HFFc6 (cell line): ENCODE results near the gene MTERF4. TPM values are rescaled to one million over a fixed set of nuclear protein-coding genes. Genes with fewer than 3 reads are reported as not detected.

Experiments used
- DNase-seq: peaks from one replicate; pipeline ENCODE4 v3.0.0-alpha.2; 2018
- H3K27ac Mint-ChIP-seq: 2 replicates; pipeline ENCODE4 v1.8.0; 2020; ENCODE audit warnings: mild to moderate bottlenecking, mixed read lengths
- H3K27me3 Mint-ChIP-seq: 2 replicates; pipeline ENCODE4 v1.8.0; 2021; ENCODE audit warnings: mild to moderate bottlenecking, moderate library complexity, mixed read lengths; ENCODE audit not compliant: insufficient read depth
- H3K36me3 Mint-ChIP-seq: 2 replicates; pipeline ENCODE4 v1.8.0; 2021; ENCODE audit warnings: low read depth, mixed read lengths
- H3K4me1 Mint-ChIP-seq: 2 replicates; pipeline ENCODE4 v1.8.0; 2020; ENCODE audit warnings: low read depth, mixed read lengths
- H3K4me3 Mint-ChIP-seq: 2 replicates; pipeline ENCODE4 v1.8.0; 2020; ENCODE audit warnings: mild to moderate bottlenecking, moderate library complexity, mixed read lengths
- H3K9me3 Mint-ChIP-seq: 2 replicates; pipeline ENCODE4 v1.8.0; 2020; ENCODE audit warnings: mild to moderate bottlenecking, mixed read lengths
- total RNA-seq, 6 experiments: library from RNA; stranded (reverse); fragmentation: NEBNext Ultra II Directional; extraction: Animal tissue kit (Norgen Biotek cat#: 25700); gene quantifications; 2 replicates in 1 of 6; 3 replicates in 5 of 6; pipeline ENCODE4 v1.2.3, GENCODE V29; 2021
- TF ChIP-seq, protein P1 (sequence below): fragments of 200-600 bp; sonication (generic); IDR thresholded peaks from 2 replicates; pipeline ENCODE4 v1.5.0; 2021; ENCODE audit warnings: antibody characterized with exemption, mild to moderate bottlenecking

The MTERF4 gene
- total RNA-seq, 6 experiments from 2014 or later: 17.2 to 20.6 (median 17.9) TPM

DNA sequence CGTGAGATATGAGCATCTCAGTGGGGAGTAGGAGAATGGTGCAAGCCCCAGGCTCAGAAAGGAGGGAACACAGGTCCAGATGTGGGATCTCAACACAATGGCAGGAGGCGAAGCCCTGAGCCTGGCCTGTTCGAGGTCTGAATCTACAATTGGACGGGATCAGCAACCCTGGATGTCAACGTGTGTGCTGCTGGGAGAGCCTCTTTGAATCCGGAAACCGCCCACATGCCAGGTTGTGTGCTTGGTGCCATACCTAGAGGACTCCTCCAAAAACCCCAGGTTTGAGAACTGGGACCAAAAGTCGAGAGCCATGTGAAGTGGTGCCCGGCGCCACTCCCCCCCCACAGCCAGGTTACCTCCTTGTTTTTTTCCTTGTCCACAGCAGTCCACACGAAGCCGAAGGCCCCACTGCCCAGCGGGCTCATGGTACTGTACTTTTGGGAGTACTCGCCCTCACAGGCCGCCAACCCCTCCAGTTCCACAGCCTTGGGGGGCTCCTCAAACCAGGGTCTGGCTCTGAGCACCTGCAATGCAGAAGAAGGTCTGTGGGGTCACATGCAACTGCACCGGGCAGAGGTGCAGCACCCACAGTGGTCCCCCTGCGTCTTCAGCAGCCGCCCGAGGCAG is 20.4 kb upstream of the MTERF4 start:
- H3K27me3 Mint-ChIP-seq: no peaks in the 10 kb centered on the region
- TF ChIP-seq, protein P1, sequence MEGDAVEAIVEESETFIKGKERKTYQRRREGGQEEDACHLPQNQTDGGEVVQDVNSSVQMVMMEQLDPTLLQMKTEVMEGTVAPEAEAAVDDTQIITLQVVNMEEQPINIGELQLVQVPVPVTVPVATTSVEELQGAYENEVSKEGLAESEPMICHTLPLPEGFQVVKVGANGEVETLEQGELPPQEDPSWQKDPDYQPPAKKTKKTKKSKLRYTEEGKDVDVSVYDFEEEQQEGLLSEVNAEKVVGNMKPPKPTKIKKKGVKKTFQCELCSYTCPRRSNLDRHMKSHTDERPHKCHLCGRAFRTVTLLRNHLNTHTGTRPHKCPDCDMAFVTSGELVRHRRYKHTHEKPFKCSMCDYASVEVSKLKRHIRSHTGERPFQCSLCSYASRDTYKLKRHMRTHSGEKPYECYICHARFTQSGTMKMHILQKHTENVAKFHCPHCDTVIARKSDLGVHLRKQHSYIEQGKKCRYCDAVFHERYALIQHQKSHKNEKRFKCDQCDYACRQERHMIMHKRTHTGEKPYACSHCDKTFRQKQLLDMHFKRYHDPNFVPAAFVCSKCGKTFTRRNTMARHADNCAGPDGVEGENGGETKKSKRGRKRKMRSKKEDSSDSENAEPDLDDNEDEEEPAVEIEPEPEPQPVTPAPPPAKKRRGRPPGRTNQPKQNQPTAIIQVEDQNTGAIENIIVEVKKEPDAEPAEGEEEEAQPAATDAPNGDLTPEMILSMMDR: no peak
- DNase-seq: no peak
- no peak overlapping the region for H3K27ac Mint-ChIP-seq
- H3K9me3 Mint-ChIP-seq: peaks cover 10% of the 10 kb centered on the region
- no peak overlapping the region for H3K4me3 Mint-ChIP-seq
- peaks cover 6% of the 10 kb centered on the region; the same call in 1 of the 2 replicates for H3K4me1 Mint-ChIP-seq
- H3K36me3 Mint-ChIP-seq: peaks cover 19% of the 10 kb centered on the region

DNA sequence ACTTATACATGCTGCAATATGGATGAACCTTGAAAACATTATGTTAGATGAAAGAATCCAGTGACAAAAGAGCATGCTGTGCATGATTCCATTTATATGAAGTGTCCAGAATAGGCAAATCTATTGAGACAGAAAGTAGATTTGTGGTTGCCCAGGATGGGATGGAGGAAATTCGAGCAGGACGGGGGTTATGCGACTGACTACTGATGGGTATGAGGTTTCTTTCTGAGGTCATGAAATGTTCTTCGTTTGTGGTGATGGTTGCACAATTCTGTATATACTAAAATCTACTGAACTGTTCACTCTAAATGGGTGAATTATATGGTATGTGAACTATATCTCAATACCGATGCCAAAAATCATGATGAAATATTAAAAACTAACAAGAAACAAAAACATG is 18.9 kb upstream of the MTERF4 start:
- Mint-ChIP-seq H3K27me3 (no peaks in the 10 kb centered on the region; the same call in 1 of the 2 replicates), H3K4me3 (no peak overlapping the region), H3K27ac (no peak overlapping the region), H3K9me3 (peaks cover 10% of the 10 kb centered on the region), H3K36me3 (peaks cover 24% of the 10 kb centered on the region), H3K4me1 (peaks cover 6% of the 10 kb centered on the region; the same call in 1 of the 2 replicates)
- TF ChIP-seq, protein P1: no peak
- DNase-seq: no peak

DNA sequence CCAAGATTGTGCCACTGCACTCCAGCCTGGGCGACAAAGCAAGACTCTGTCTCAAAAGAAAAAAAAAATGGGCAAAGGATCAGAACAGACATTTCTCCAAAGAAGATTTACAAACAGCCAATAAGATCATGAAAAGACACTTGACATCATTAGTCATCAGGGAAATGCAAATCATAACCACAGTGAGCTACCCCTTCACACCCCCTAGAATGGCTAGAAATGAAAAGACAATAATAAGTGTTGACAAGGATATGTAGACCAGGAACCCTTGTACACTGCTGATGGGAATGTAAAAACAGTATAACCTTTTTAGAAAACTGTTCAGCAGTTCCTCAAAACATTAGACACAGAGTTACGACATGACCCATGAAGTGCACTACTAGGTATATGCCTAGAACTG is 18.4 kb upstream of the MTERF4 start:
- H3K4me1 Mint-ChIP-seq: peaks cover 6% of the 10 kb centered on the region; the same call in 1 of the 2 replicates
- DNase-seq: no peak
- no peaks in the 10 kb centered on the region; the same call in 1 of the 2 replicates for H3K27me3 Mint-ChIP-seq
- H3K36me3 Mint-ChIP-seq: peaks cover 24% of the 10 kb centered on the region
- peaks cover 10% of the 10 kb centered on the region for H3K9me3 Mint-ChIP-seq
- TF ChIP-seq, protein P1: no peak
- H3K4me3 Mint-ChIP-seq: no peak overlapping the region
- H3K27ac Mint-ChIP-seq: no peak overlapping the region

DNA sequence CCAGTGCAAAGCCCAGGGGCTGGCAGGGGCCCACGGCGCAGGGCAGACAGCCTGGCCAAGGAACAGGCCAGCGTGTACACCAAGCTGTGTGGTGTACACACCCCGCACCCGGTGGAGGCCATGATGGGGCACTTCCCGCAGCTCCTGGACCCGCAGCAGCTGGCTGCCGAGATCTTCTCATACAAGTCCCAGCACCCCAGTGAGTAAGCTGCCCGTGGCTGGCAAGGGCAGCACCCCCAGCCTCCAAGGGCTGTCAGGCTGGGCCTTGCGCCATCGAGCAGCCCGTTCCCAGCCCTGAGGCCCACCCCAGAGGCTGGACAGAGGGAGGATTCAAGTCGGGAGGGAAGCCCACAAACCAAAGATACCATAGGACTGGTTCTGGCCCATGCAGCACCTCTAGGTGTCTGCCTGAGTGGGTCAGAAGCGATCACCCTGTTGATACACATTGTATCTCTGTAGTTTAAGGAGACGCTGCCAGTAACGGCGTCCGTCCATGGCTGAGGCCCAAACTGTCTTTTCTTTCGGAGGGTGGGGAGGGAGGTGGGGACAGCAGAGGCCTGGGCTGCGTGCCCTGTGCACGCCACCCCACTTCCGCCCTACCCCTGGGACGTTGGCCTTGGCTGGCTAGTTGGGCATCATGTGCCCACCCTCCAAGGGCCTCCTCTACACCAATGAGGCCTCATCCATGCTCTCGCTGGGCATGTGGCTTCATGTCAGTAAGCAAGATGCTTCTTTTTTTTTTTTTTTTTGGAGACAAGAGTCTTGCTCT is 16.8 kb upstream of the MTERF4 start:
- Mint-ChIP-seq H3K27me3 (no peaks in the 10 kb centered on the region; the same call in 1 of the 2 replicates), H3K36me3 (peaks cover 24% of the 10 kb centered on the region)

More for the DNA sequence above, 16.8 kb upstream of the MTERF4 start:
- H3K4me1 Mint-ChIP-seq: peaks cover 6% of the 10 kb centered on the region; the same call in 1 of the 2 replicates
- TF ChIP-seq, protein P1: no peak
- H3K9me3 Mint-ChIP-seq: peaks cover 10% of the 10 kb centered on the region
- no peak overlapping the region for H3K4me3 Mint-ChIP-seq
- no peak overlapping the region for H3K27ac Mint-ChIP-seq
- DNase-seq: no peak
